Hepatocyte (in vitro differentiated cells): ENCODE data around the gene EXOC3. TPM values are rescaled to one million over a fixed set of nuclear protein-coding genes. Genes with fewer than 3 reads are reported as not detected.

Experiments used
- DNase-seq: peaks from one replicate; pipeline ENCODE4 v3.0.0-alpha.2; 2016; ENCODE audit warnings: low spot score
- H2AFZ ChIP-seq: fragments of 200-600 bp; sonication (generic); 2 replicates; pipeline ENCODE4 v1.6.0; 2016; ENCODE audit warnings: antibody characterized with exemption, mild to moderate bottlenecking
- H3K27ac ChIP-seq: fragments of 200-600 bp; sonication (generic); 2 replicates; pipeline ENCODE4 v1.5.1; 2016; ENCODE audit warnings: mild to moderate bottlenecking
- H3K27me3 ChIP-seq: fragments of 200-600 bp; sonication (generic); 2 replicates; pipeline ENCODE4 v1.6.1; 2016
- H3K36me3 ChIP-seq: fragments of 200-600 bp; sonication (generic); replicated peaks from 2 replicates; pipeline ENCODE4 v1.5.1; 2016; ENCODE audit warnings: low read depth; ENCODE audit not compliant: insufficient read depth
- H3K4me1 ChIP-seq: fragments of 200-600 bp; sonication (generic); 2 replicates; pipeline ENCODE4 v1.5.1; 2016; ENCODE audit warnings: mild to moderate bottlenecking, moderate library complexity; ENCODE audit not compliant: insufficient read depth
- H3K4me2 ChIP-seq: fragments of 200-600 bp; sonication (generic); 2 replicates; pipeline ENCODE4 v1.6.0; 2016
- H3K4me3 ChIP-seq: fragments of 200-600 bp; sonication (generic); 2 replicates; pipeline ENCODE4 v1.5.1; 2016; ENCODE audit warnings: mild to moderate bottlenecking
- H3K79me2 ChIP-seq: fragments of 200-600 bp; sonication (generic); 2 replicates; pipeline ENCODE4 v1.6.0; 2017; ENCODE audit warnings: mild to moderate bottlenecking
- H3K9me2 ChIP-seq: fragments of 200-600 bp; sonication (generic); replicated peaks from 2 replicates; pipeline ENCODE4 v1.6.0; 2017; ENCODE audit warnings: mild to moderate bottlenecking; ENCODE audit not compliant: insufficient read depth
- H3K9me3 ChIP-seq: fragments of 200-600 bp; sonication (generic); 2 replicates; pipeline ENCODE4 v1.5.1; 2016; ENCODE audit warnings: low read depth, mild to moderate bottlenecking
- H4K20me1 ChIP-seq: fragments of 200-600 bp; sonication (generic); 2 replicates; pipeline ENCODE4 v1.6.0; 2016; ENCODE audit warnings: mild to moderate bottlenecking; ENCODE audit not compliant: insufficient read depth, poor library complexity, severe bottlenecking
- CTCF ChIP-seq: fragments of 200-600 bp; sonication (generic); IDR thresholded peaks from 2 replicates; pipeline ENCODE4 v1.5.1; 2016; ENCODE audit warnings: antibody characterized with exemption, mild to moderate bottlenecking; ENCODE audit not compliant: poor library complexity
- EZH2 ChIP-seq: fragments of 200-600 bp; sonication (generic); IDR thresholded peaks from 2 replicates; pipeline ENCODE4 v1.6.1; 2016; ENCODE audit warnings: antibody characterized with exemption, mild to moderate bottlenecking, borderline replicate concordance
- EZH2phosphoT487 ChIP-seq: fragments of 200-600 bp; sonication (generic); IDR thresholded peaks from one replicate; pipeline ENCODE4 v1.6.1; 2018; ENCODE audit warnings: antibody characterized with exemption, mild to moderate bottlenecking, low read depth, moderate library complexity; ENCODE audit not compliant: unreplicated experiment, severe bottlenecking
- WGBS: methylation state at CpG from one replicate; pipeline ENCODE4 v1.1.6; 2016; ENCODE audit warnings: low lambda C conversion rate; ENCODE audit errors: missing lambda C conversion rate; 5-methylcytosine and 5-hydroxymethylcytosine counted together
- polyA plus RNA-seq: library from polyadenylated mRNA; unstranded; fragments of >200 nt; fragmentation: Nextera tagmentation; extraction: Ambion mirVana; gene quantifications from 2 replicates; pipeline ENCODE4 v1.2.1, GENCODE V29; 2016
- total RNA-seq: library from RNA; depleted of rRNA; stranded (reverse); fragments of >200 nt; gene quantifications from 2 replicates; pipeline ENCODE4 v1.2.3, GENCODE V29; 2014

EXOC3 gene
- total and polyA plus RNA-seq, 2 experiments from 2014 or later: 36.1 to 38.3 TPM

GRCh38 chr5:451587-452458, 8.8 kb downstream of the EXOC3 start:
- no peak for DNase-seq
- WGBS: 88% methylated on average over 5 of the region's 5 CpGs
- Histone ChIP-seq H3K36me3 (peaks cover 3% of the 10 kb centered on the region), H3K4me2 (no peak overlapping the region), H3K27me3 (no peaks in the 10 kb centered on the region), H3K27ac (no peak overlapping the region), H3K79me2 (peaks cover 62% of the 10 kb centered on the region), H3K9me3 (peaks cover 13% of the 10 kb centered on the region), H3K4me1 (no peaks in the 10 kb centered on the region), H4K20me1 (peaks cover 3% of the 10 kb centered on the region), H2AFZ (no peak overlapping the region), H3K9me2 (no peaks in the 10 kb centered on the region), H3K4me3 (no peak overlapping the region)
- no peak for TF ChIP-seq CTCF
- TF ChIP-seq EZH2phosphoT487: no peak
- no peak for TF ChIP-seq EZH2

- Histone ChIP-seq H3K27me3 (no peaks in the 10 kb centered on the region), H2AFZ (no peak overlapping the region), H3K9me3 (peaks cover 13% of the 10 kb centered on the region), H3K36me3 (peaks cover 3% of the 10 kb centered on the region), H3K4me3 (no peak overlapping the region), H3K79me2 (peaks cover 56% of the 10 kb centered on the region), H3K9me2 (no peaks in the 10 kb centered on the region), H3K4me1 (no peaks in the 10 kb centered on the region), H4K20me1 (peaks cover 3% of the 10 kb centered on the region), H3K4me2 (no peak overlapping the region), H3K27ac (no peak overlapping the region)
- 95% methylated on average over 17 of the region's 17 CpGs for WGBS
- TF ChIP-seq EZH2 (no peak), EZH2phosphoT487 (no peak)
- no peak for DNase-seq
These were observed 10.2 kb downstream of the EXOC3 start for GRCh38 chr5:452978-453710.

- Histone ChIP-seq H3K9me3 (peaks cover 13% of the 10 kb centered on the region), H3K36me3 (peaks cover 3% of the 10 kb centered on the region), H3K79me2 (peaks cover 51% of the 10 kb centered on the region), H3K4me2 (no peak overlapping the region), H2AFZ (no peak overlapping the region), H3K4me3 (no peak overlapping the region), H3K9me2 (no peaks in the 10 kb centered on the region), H3K4me1 (no peaks in the 10 kb centered on the region), H3K27ac (no peak overlapping the region), H4K20me1 (peaks cover 3% of the 10 kb centered on the region), H3K27me3 (no peaks in the 10 kb centered on the region)
- TF ChIP-seq EZH2phosphoT487 (no peak), CTCF (no peak), EZH2 (no peak)
- no peak for DNase-seq
- 96% methylated on average over 16 of the region's 16 CpGs for WGBS
These were observed 10.9 kb downstream of the EXOC3 start for GRCh38 chr5:453725-454481.
